ENCODE results near the gene CEP126. TPM values are rescaled to one million over a fixed set of nuclear protein-coding genes. Genes with fewer than 3 reads are reported as not detected.

Gene CEP126
- total and polyA plus RNA-seq, 3 donors from 2014 or later, result 11.2 to 18.6 (median 14.8) TPM

DNA sequence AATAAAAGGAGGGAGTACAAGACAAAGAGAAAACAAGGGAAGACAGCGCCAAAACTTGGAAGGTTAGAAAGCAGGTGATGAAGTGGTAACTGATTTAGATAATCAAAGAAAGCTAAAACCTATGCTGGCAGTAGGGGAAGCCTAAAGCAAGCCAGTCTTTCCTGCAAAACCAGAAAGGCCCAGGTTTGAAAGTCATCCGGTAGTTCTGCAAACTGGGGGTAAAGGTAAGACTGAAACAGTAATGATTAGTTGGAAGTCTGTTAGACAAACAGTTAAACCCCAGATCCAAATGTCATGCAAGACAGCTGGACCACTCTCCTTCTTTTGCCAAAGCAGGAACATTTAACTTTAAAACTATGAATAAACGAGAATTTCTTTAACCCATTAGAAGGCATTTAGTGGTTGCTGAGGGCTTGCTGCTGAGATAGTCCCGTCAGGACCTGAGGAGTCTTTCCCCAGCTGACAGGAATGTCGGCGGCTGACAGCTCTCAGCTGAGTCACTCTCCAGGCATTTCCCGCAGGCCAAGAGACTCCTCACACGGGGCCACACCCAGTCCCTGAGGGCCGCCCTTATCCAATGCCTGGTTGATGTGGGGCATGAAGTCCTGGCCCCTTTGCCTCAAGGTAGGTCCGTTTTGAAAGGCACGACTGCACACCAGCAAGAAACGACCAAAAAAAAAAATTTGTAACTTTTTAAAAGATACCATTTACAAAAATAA, 96.1 kb downstream of the CEP126 start:
- Histone ChIP-seq H3K27ac (no peak overlapping the region), H3K27me3 (no peaks in the 10 kb centered on the region), H3K4me1 (no peaks in the 10 kb centered on the region), H3K36me3 (ENCODE audit: low read depth, missing control alignments) (no peaks in the 10 kb centered on the region), H3K9me3 (no peaks in the 10 kb centered on the region), H3K4me3 (no peak overlapping the region)
- 23 to 27% methylated on average over 12 of the region's 12 CpGs for WGBS, 2 donors
- intact Hi-C loops (cut with DNase I; ENCODE audit: low total_unique reads), result no loop called here
- peak; percentile 48 for DNase-seq
- TF ChIP-seq, protein P1, sequence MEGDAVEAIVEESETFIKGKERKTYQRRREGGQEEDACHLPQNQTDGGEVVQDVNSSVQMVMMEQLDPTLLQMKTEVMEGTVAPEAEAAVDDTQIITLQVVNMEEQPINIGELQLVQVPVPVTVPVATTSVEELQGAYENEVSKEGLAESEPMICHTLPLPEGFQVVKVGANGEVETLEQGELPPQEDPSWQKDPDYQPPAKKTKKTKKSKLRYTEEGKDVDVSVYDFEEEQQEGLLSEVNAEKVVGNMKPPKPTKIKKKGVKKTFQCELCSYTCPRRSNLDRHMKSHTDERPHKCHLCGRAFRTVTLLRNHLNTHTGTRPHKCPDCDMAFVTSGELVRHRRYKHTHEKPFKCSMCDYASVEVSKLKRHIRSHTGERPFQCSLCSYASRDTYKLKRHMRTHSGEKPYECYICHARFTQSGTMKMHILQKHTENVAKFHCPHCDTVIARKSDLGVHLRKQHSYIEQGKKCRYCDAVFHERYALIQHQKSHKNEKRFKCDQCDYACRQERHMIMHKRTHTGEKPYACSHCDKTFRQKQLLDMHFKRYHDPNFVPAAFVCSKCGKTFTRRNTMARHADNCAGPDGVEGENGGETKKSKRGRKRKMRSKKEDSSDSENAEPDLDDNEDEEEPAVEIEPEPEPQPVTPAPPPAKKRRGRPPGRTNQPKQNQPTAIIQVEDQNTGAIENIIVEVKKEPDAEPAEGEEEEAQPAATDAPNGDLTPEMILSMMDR (IDR thresholded peaks at IDR 0.05), result no peak
- no peak for TF ChIP-seq POLR2A (IDR thresholded peaks at IDR 0.05)

DNA sequence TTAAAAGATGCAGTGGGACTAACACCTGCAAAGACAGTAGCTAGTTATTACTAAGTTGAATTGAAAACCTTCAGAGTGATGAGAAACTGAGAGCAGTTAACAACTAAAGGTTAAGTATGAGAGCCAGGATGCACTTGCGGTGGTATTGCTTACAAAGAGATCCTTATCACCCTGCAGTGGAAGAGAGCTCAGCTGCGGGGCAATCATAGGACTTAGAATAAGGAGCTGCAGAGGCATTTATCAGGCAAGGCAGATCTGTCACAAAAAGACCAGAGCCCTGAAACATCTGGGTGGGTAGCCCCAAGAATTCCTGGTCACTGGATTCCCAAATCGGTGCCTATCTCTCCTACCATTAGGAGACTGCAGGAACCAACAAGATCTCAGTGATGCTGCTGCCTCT, 98.1 kb downstream of the CEP126 start:
- intact Hi-C loops (cut with DNase I; ENCODE audit: low total_unique reads), result no loop called here
- no peak for TF ChIP-seq POLR2A (IDR thresholded peaks at IDR 0.05)
- TF ChIP-seq, protein P1 (IDR thresholded peaks at IDR 0.05), result no peak
- 78 to 82% methylated on average over 3 of the region's 3 CpGs for WGBS, 2 donors
- Histone ChIP-seq H3K9me3 (no peaks in the 10 kb centered on the region), H3K27me3 (no peaks in the 10 kb centered on the region), H3K27ac (no peak overlapping the region), H3K4me1 (no peaks in the 10 kb centered on the region), H3K4me3 (no peak overlapping the region), H3K36me3 (ENCODE audit: low read depth, missing control alignments) (no peaks in the 10 kb centered on the region)
- DNase-seq, result no peak

DNA sequence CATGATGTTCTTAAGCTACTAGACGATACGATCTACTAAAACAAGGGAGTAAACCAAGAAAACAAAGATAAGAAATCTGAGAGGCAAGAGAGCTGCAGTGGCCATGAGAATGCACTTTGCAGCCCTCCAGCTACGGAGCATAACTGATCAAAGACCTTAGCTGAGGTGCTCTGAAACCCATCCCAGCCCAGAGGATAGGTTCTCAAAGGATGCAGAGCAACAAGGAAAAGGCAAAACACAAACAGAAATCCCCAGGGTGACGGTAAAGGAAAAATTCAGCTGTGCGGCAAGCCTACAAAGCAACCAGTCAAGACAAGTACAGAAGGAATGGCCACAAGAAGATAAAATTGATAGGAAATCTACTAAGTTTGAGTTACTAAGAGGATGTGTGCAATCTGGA, 99.9 kb downstream of the CEP126 start:
- DNase-seq, result no peak

DNA sequence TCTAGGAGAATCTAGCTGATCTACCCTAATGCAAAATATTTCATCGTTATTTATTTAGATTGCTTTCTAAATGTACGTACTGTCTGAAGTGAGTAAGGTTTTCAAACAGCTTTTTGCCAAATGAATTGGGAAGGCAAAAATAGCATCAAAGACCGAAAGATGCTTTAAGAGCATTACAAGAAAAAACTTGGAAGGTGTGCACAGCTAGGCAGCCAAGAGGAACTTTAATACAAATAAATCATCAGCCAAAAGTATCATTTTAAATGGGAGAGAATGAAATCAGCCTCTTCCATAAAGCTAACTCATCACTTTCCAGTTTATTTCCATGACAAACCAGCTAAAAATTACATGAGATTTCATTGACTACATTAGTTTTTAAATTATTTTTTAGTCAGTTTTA, 102.2 kb downstream of the CEP126 start:
- TF ChIP-seq POLR2A (IDR thresholded peaks at IDR 0.05), result no peak
- TF ChIP-seq, protein P1 (IDR thresholded peaks at IDR 0.05), result no peak
- WGBS, 2 donors, result 60 to 75% methylated on average over 3 of the region's 3 CpGs
- Histone ChIP-seq H3K27me3 (no peaks in the 10 kb centered on the region), H3K4me1 (no peaks in the 10 kb centered on the region), H3K36me3 (ENCODE audit: low read depth, missing control alignments) (no peaks in the 10 kb centered on the region), H3K4me3 (no peak overlapping the region), H3K9me3 (no peaks in the 10 kb centered on the region), H3K27ac (no peak overlapping the region)
- no peak for DNase-seq
- intact Hi-C loops (cut with DNase I; ENCODE audit: low total_unique reads), result no loop called here

More for the DNA sequence above, 99.9 kb downstream of the CEP126 start:
- 54 to 62% methylated on average over 5 of the region's 5 CpGs for WGBS, 2 donors
- H3K9me3 ChIP-seq, result no peaks in the 10 kb centered on the region
- H3K27me3 ChIP-seq, result no peaks in the 10 kb centered on the region
- no peaks in the 10 kb centered on the region for H3K36me3 ChIP-seq (ENCODE audit: low read depth, missing control alignments)
- no peaks in the 10 kb centered on the region for H3K4me1 ChIP-seq
- no peak overlapping the region for H3K27ac ChIP-seq
- TF ChIP-seq, protein P1 (IDR thresholded peaks at IDR 0.05), result no peak
- no peak for TF ChIP-seq POLR2A (IDR thresholded peaks at IDR 0.05)
- peak overlapping the region in 1 of 2 donors; percentile 6 for H3K4me3 ChIP-seq
- intact Hi-C loops (cut with DNase I; ENCODE audit: low total_unique reads), result no loop called here

DNA sequence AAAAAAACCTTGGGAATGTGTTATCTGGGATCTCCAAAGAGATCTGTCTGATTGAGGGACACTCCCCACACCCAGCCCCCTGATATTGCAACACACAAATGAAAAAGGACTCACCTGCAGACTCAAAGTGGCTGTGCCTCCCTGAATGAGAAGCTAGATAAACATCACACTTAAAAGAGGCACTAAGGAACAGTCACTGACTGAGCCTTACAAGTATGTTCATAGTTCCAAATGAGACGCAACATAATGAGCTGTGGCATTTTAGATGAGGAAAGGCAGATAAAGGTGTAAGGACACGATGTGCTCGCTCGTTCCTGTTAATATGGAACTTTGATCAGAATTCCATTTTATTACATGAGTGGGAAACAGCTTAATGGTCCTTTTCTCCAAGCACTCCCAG, 111.4 kb downstream of the CEP126 start:
- 54 to 55% methylated on average over 4 of the region's 4 CpGs for whole genome bisulfite sequencing, 2 donors
- intact Hi-C loops (cut with DNase I; ENCODE audit: low total_unique reads), result no loop called here
- no peak for TF ChIP-seq POLR2A (IDR thresholded peaks at IDR 0.05)
- TF ChIP-seq, protein P1 (IDR thresholded peaks at IDR 0.05), result no peak

More for the DNA sequence above, 111.4 kb downstream of the CEP126 start:
- Histone ChIP-seq H3K36me3 (ENCODE audit: low read depth, missing control alignments) (no peaks in the 10 kb centered on the region), H3K27me3 (no peaks in the 10 kb centered on the region), H3K4me3 (no peak overlapping the region), H3K4me1 (no peaks in the 10 kb centered on the region), H3K27ac (no peak overlapping the region), H3K9me3 (no peaks in the 10 kb centered on the region)
- DNase-seq, result no peak

Measured in testis (tissue), 3 donors.